HG03354 (cell line): ENCODE measurements around the gene ENGASE.

ENCODE experiments used
- ATAC-seq: cut with Tn5 transposase; IDR thresholded peaks from one replicate; pipeline ENCODE4 v1.9.1; 2021; ENCODE audit warnings: mild to moderate bottlenecking; ENCODE audit not compliant: unreplicated experiment, poor library complexity, severe bottlenecking

The ENGASE gene

DNA sequence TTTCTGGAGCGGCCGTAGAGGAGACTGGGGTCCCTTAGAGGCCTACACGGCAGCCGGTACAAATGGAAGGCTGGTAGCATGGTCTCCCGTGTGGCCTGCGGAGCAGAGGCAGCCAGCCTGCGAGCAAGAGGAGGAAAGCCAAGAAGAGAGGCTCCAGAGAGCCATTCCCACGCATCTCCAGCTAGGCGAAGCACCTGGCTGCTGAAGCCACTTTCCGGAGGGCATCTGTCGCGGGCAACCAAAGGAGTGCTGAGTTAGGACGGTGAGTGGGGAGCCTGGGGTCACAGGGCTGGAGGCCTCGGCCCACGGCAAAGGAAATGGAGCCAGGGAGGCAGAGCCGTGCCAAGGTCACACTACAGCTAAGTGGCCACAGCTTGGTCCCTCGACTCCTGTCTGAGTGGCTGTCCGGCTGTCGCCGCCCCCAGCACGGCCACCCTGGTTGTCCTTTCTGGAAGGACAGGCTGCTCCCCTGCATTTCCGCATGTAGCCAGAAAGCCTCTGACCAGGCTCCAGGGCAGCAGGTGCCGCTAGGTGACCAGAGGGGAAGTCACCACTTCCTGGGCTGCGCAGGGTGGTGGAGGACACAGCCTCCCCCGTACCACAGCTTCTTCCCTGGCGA is 33.7 kb downstream of the ENGASE start:
- no peak for ATAC-seq

DNA sequence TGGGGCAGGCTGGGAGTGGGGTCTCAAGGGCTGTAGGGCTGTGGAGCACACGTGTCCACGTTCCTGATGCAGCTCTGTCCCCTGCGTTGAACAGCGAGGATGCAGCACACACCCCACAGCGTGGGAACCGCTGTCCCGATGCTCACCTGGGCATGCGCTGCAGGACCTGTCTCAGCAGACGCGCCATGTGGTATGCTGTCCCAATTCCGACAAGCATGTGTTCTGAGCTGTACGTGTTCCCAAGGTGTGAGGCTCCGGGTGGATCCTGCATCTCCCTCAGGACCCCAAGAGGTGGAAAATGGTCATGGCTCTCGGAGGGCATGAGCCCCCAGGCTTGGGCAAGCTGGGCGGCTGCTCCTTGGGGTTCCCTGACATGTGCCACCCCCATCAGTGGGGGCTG is 34.2 kb downstream of the ENGASE start:
- no peak for ATAC-seq

DNA sequence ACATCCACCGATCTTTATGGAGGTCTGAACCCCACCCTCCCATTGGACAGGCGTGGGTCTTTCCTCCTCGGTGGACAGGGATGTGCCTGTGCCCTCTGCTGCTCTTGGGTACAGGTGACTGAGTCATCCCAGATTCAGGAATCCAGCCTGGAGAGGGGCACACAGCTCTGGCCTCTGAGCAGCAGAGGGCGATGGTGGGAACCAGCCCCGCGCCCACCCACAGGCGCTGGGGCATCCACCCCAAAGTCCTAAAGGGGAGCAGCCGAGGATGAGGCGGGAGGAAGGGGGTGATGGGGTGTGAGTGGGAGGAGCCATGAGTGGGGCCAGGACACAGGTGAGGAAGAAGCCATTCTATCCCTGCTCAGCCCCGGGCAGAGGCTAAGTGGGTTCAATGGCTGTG is 35.0 kb downstream of the ENGASE start:
- no peak for ATAC-seq

DNA sequence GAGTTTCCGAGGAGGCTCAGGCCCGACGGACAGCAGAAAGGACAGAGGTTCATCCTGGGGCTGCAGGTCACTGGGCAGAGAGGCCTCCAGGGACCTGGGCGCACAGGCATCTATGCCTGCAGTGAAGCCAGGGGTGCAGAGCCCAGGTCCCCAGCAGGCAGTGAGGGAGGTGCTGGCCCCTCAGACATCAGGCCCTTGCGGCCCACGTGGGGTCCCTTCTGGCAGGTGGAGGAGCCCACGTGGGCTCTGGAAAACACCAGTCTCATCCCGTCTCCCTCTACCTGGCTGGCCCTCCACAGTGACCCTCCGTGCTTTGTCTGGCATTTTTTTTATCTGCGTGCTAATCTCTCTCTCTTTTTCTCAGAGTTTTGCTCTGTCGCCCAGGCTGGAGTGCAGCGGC is 36.5 kb downstream of the ENGASE start:
- no peak for ATAC-seq

DNA sequence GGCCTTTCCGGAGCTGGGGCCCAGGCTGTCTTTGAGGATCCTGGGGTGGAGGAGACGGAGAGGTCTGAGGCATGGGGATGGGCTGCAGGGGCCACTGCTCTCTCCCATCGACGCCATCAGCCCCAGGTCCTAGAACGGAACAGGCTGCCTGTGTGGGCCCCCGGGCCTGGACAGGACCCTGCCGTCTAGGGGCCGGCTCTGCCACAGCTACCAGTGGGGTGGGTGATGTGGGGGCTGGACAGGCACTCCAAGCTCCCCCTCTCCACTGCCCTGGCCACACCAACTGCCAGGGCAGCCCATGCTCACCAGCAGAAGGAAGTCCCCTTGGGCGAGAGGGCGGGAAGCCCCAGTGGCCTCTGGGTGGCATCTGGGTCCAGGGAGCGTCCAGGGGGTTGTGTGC is 37.8 kb downstream of the ENGASE start:
- ATAC-seq: no peak

DNA sequence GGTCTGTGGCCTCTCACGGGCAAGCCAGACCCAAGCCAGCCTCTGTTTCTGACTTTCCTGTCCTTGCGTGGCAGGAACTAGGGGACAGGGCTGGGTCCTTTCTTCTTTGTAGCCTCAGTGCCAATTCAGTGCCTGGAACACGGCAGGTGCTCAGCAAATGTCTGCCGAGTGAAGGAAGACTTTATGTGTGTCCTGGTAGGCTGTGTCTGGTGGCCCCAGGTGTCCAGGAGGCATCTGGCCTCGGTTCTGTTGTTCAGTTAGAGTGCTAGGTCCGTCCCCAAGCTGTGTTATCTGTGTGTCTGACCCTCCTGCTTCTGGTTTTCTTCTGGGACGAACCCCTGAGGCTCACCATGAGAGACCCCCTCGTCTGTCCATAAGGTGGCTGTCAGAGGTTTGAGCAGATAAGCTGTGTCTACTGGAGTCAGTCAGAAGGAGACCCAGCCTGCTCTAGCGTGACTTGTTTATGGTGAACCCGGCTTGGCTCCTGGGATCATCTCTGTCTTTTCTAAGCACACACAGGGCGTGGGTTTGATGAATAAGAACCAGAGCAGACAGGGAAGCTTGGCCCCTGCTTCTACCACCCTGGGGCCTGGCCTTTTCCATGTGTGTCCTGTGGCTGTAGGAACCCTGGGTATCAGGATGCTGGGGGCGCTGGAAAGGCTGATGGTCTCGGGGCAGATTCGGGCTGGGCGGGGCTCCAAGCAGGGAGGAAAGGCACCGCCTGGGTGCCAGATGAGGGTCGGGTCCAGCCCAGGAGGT is 39.3 kb downstream of the ENGASE start:
- no peak for ATAC-seq

DNA sequence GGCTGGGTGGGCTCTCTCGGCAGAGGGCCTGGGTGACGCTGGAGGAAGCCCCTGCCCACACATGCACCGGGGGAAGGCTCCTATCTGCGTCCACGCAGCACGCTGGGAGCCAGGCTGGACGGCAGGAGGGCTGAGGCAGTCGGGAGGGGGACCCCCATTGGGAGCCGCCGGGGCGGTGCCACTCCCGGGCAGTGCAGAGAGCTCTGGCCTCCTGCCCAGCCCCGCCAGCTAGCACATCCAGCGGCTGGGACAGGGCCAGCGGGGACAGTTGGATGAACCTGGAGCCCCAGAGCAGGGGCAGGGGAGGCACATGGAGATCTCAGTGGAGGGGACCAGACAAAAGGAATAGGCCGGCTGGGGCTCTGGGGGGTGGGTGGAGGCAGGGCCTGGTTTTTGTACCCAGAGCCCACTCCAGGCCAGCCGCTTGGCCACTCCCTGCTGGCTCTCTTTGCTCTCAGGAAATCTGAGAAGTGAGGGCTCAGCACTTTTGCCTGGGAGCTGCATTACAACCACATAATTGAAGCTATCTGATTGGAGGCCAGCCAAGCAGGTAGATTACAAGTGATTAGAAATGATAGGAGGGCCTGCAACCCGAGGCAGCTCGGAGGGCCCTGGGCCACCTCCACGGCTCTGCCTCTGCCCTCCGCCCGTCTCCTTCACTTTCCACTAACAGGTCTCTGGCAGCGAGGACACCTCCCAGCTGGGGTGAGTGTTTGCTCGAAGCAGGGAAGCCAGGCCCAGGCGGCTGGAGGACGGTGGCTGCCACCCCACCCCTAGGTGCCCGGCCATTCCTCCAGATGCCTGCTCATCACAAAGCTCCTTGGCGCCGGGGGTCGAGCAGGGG is 40.1 kb downstream of the ENGASE start:
- ATAC-seq: no peak

DNA sequence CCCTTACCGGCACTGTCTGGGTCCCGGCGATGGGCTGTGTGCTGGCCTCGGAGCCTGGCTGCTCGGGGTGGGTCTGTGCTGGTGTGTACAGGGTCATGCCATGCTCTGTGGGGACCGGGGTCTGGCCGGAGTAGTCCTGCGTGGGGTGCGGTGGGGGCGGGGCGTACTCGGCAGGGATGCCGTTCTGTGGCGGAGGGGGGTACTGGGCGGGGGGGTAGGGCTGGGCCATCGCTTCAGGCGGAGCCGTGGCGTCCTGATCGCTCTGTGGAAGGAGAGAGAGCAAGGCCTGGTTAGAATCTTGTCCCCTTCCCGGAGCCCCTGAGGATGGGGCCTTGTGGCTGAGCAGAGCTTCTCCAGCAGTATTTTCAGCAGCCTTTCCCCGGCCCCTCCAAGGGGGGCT is 40.9 kb downstream of the ENGASE start:
- no peak for ATAC-seq

DNA sequence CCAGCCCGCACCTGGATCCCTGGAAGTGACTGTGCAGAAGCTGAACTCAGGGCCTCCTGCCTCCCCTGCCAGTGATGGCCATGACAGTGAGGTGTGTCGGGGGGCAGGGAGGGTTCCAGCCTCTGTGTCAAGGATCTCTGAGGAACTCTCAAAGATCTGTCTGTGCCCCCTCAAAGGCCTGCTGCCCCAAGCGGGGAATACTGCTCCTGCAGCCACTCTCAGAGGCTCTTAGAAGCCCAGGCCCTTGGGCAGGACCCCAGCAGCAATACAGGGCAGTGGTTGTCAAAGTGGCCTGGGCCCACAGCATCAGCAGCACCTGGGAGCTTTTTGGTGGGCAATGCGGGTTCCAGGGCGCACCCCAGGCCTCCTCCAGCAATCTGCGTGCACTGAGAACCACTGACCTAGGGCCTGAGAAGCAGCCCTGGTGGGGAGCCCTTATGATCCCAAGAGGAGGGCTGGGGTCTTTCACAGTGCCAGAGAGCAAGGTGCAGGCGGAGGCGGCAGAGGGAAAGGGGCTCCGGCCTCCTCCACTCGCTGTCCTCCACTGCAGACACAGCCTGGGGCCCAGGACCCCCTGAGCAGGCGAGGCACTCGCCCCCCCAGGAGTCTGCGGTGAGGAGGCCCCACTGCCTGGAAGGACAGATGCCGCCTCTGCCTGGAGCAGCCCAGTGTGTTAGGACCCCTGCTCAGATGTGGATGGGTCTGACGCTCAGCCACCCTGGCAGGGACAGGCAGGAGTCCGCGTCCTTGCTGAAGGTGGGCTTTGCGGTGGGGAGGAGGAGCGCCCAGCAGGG is 42.1 kb downstream of the ENGASE start:
- no peak for ATAC-seq

DNA sequence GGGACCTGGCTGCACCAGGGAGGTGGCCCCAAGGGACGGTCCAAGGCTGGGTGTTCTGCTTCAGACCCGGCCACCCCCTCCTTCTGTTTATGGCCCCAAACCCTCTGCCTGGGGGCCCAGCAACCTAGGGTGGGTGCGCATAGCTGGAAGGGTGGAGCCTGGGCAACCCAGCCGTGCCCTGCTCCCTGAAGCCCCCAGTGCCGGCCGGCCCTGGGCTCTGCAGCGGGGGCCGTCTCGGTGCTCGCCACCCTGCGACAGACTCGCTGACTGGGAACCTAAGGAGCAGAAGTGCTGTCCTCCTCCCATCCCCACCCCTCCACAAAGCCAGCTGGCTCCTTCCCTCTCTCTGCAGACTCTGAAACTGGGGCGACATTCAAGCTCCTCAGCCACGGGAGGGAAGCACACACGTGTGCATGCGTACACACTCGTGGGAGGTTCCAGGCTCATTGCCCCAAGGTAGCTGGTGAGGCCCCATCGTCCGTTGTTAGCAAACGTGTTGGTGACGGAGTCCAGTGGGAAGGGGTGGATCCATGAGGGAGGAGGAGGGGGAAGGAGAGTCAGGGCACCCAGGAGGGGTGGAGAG is 43.4 kb downstream of the ENGASE start:
- ATAC-seq: no peak

DNA sequence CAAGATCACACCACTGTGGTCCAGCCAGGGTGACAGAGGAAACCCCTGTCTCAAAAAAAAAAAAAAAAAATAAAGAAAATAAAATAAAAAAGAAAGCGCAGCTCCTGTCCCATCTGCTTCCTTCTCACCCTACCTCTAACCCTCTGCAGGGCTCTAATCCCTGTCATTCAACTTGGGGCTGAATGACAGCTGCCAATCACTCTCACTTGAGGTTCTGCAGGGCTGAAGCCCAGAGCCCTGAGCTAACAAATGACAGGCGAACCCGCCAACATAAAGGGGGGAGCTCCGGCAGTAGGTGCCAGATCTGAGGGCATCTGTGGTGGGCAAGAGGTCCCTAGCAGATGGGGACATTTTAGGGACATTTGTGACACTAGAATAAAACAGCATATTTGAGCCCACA is 44.3 kb downstream of the ENGASE start:
- no peak for ATAC-seq

DNA sequence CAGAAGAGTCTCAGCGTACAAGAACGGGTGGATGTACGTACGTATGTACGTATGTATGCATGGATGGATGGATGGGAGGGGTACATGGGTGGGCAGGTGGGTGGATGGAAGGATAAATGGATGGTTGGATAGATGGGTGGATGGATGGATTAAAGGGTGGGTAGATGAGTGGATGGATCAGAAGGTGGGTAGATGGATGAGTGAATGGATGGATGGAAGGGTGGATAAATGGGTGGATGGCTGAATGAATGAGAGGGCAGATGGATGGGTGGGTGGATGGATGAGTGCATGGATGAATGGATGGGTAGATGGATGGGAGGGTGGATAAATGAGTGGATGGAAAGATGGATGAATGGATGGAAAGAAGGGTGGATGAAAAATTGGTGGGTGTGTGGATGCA is 45.6 kb downstream of the ENGASE start:
- ATAC-seq: no peak

DNA sequence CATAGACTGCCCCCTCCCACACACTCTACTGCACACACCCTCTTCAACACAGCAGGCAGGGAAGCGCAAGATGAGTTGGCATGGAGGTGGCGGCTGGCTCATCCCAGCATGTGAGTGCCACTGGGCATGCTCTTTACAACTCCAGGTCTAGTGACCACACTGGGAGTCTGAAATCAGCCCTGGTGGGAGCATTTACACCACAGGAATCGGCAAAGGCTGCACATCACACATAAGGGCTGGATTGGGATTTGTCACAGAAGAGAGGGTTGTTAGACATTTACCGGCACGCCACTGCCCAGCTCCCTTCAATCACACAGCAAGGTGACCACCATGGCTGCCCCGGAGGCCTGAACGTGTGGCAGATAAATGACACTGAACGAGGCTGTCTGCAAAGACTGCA is 49.4 kb downstream of the ENGASE start:
- no peak for ATAC-seq

DNA sequence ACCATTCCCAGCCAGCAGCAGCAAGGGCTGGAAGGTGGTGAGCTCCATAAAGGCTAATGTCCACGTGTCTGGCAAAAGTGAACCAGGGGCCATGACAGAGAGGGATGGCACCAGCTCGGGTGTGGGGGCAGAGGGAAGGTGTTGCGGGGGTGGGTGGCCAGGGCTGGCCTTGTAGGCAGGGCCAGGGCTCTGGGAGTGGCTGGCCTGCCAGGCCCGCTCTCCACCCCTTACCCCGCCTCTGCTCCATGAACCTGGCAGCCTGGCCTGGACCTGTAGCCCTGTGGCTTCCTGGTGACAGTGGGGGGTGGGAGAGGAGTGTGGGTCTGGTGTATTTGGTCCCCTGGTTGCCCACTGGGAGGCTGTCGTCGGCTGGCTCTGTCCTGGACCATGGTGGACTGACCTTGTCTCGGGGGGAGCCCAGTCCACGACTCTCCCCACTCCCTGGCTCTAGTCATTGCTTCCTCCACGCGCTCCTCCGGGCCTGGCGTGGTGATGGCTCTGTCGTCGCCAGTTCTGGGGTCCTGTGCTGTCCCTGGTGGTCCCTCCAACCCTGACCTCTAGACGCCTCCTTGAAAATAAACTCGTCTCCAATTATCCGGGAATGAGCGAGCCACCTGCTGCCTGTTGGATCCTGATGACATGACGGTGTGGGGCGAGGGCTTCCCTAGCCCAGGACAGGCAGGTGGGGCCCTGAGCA is 50.0 kb downstream of the ENGASE start:
- ATAC-seq: no peak

DNA sequence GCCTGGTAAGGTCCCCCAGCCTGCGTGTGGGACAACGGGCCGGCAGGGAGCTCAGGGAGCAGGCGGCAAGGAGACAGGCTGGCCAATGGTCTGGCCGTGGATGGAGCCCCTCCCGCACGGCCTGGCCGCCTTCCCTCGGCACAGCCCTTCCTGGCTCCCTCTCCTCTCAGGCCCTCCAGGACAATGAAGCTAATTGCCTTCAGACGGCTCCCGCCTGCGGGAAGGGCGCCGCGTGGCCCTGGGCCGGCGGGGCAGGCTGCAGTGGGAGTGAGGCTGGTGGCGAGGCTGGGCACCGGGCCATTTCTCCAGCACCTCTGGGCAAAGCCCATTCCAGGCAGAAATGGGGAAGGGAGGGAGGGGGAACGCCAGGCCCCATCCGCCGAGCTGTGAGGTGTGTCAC is 50.9 kb downstream of the ENGASE start:
- ATAC-seq: no peak

DNA sequence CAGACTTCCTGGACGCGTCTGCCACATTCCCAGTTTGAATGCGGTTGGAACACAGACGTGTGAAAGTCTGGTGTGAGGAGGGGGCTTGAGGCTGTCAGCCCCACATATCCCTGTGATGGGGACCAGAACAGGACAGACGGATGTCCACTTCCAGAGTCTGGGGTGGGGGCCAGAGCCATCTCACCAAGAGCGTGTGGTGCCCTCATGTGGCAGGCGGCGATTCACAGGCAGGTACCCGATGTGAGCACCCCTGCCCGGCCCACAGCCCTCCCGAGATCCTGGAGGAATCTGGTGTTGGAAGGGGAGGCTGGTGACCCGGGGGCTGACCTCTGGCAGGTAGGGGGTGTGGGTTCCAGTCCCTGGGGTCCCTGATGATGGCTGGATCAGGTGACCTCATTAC is 51.5 kb downstream of the ENGASE start:
- ATAC-seq: no peak

DNA sequence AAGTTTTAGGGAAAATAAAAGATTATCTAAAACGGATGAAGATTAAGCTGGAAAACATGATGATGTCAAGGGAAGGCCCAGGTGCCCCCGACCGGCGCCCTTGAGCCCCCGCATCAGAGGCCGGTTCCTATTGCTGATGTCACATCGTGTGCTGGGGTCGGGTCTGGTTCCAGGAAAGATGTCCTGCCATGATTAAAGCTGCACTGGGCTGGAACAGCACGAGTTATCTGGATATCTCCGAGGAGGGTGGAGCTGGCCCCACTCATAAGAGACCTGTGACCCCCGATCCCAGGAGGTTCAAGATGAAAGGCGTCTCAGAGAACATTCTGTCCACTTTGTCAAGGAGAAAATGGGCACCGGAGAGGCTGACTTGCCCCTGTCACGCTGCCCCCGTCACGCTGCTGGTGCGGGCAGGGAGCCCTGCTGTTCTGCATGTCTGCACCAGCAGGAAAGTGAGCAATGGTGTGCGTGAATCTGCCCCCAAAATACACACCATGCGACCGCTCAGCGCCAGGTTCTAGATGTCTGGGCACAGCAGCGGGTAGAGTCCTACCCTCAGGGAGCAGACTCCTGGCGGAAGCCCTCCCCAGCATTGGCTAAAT is 53.0 kb downstream of the ENGASE start:
- ATAC-seq: no peak

DNA sequence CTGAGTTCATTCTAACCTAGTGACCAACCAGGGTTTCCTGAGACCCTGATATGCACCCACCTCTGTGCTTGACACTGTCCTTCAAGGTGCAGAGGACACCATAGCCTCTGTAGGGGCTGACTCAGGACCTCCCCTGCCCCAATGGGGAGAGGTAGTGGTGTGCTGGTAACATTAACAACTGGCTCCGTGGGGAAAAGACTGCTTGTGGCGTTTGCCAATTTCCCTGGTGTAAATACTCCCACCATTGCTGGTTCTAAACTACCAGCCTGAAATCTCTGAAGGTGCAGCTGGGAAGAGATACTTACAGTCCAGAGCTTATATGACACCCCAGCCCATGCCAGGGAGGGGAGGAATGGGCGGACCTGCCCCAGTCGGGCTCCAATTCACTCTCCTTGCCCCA is 54.9 kb downstream of the ENGASE start:
- ATAC-seq: no peak
